CD4-positive, alpha-beta T cell treated with Interleukin-2 at 100 ng/mL for 4 hours (primary cell): ENCODE measurements around the gene EEPD1.
A peak's percentile ranks its signal among the peaks of the same experiment; 100 is the strongest.

ENCODE experiments used
- DNase-seq: peaks from one replicate; pipeline ENCODE4 v3.0.0-alpha.2; 2020; ENCODE audit warnings: low spot score

The EEPD1 gene

DNA sequence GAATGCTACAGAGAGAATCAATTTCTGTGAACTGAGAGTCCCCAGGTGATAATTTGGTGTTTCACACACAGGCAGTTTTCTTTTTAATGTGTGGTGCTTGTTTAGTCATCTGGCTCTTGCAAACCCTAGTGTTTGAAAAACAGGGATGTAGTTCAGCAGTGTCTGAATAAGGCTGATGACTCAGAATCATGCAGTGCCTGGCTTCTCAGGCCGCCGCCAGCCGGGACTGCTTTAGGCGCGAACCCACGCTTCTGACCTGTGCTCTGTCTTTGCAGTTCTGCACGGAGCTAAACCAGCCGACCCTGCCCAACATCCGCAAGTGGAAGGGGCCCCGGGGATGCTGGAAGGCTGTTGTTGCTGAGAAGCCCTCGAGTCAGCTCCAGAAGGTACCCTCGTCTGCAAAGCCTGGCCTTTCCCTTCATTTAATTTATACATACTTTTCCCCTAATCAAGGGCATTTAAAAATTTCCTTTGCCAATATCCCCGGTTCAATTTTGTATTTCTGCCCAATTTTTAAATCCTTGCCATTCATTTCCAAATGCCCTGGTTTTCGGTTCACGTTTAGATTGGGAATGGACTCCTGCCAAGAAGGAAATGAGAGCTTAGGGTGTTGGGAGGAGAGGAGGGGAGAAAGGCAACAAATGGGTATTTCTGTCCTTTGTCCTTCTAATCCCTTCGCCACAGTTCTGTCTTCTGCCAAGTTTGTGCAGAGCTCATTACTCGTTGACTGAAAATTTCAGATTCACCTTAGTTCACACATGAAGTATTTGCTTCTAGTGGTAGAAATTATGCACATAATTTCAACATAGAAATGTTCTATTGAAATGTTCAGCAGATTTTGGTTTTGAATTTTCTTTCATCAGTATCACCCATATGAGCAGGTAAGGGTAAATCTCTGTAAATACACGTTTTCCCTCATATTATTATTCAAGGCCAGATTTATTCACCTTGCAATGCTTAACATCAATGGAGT is 128.1 kb downstream of the EEPD1 start:
- peak; percentile 47 for DNase-seq

DNA sequence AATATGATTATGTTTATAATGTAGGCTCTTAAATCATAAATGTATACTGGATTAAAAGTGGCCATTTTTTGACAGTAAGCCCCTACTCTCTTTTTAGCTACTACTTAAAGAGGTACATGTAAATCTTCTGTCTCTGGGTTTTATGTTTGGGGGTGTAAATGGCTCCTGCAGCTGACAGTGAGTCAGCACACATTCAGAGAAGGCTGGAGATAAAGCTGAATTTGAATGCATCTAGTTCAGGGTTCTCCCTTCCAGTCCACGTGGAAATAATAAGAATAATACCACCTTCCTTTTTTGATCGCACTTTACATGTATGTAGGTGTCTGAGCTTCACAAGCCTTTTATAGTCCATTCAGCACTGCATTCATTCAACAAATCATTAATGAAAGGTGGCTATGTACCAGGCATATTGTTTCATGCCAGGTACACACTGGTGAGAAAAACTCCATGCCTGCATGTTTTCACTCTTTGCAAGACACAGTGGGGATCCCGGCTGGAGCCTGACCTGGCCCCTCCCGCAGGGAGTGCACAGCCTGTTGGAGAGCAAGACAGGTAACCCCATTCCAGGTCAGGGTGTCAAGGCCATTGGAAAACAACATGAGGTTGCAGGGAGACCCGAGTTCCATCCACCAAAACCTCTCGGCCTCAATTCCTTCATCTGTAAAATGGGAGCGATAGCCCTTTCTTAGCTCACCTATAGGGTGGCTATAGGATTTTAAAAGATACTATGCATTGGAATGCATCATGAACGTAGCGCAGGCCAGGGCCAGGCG is 129.1 kb downstream of the EEPD1 start:
- no peak for DNase-seq

DNA sequence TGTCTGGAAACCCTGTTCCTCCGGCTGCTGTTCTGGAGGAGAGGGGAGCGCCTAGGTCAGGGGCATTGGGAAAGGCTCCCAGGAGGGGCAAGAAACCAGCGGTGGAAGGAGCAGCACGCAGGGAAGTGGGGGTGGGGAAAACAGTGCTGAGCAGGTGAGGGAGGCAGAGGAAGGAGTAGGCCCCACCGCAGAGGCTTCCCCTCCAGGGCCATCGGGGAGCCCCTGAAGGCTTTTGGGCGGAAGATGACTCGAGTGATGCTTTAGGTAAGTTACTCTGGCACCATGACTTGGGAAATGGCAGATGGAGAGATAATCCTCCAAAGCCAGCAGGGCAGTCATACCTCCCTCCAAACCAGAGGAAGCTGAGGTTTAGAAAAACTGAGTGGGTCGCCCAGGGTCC is 130.1 kb downstream of the EEPD1 start:
- no peak for DNase-seq

DNA sequence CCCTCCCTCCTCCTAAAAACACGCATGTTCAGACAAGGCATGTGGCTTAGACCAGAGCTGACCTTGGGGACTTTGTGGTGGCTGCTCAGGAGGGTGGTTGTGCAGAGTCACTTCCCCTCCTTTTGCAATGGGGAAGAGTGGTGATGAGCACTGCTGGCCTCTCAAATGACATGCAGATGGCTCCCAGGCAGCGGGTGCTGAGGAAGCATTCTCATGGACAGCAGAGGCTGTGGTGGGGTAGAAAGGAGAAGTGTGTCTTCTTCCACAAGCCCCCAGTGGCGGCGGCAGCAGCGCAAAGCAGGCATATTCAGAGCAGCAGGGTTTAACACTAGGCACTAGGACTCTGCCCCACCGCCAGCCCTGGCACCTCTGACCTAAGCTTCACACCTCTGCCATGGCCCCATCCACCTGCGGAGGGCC is 130.7 kb downstream of the EEPD1 start:
- peak; percentile 28 for DNase-seq

DNA sequence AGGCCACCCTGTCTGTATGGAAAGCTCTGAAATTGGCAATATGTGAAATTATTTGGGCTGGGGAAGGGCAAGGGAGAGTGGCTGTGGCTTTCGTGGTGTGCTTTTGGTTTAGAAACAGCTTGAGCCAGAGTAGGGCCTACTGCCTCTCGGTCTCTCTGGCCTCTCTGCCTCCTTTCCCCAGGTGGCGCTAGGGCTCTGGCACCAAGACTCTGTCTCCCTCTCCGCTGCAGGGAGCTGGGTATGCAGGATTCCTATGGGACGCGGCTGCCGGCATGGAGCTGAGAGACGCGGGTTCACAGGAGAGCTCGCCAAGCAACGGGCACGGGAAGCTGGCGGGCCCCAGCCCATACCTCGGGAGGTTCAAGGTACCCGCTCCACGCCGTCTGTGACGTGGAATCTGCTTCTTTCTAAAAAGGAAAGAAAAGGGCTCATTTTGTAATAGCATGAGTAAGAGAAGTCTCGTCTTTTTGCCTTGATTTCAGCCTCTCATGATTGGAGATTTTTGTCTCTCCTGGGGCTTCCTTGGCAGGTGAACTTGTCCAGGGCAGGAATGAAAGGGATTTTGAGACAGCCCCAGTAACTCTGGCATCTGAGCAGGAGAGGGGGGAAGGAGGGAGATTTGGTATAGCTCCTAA is 131.5 kb downstream of the EEPD1 start:
- DNase-seq, result no peak

DNA sequence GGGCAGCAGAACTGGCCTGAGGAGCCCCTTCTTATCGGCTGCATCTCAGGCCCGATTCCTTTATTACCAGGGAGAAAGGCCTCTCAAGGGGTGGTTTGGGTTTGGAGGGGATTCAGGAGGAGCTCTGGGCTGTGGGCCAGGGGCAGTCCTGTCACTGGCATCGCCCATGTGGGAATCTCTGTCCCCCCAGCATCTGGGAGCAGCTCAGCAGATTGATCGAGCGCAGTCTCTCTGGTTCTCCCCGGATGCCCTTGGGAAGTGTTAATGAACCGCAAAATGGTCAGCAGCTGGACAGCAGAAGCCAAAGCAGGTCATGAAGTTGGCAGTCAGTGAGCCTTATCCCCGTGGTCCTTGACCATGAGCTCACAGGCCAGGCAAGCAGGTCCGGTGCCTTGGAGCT is 132.2 kb downstream of the EEPD1 start:
- no peak for DNase-seq

DNA sequence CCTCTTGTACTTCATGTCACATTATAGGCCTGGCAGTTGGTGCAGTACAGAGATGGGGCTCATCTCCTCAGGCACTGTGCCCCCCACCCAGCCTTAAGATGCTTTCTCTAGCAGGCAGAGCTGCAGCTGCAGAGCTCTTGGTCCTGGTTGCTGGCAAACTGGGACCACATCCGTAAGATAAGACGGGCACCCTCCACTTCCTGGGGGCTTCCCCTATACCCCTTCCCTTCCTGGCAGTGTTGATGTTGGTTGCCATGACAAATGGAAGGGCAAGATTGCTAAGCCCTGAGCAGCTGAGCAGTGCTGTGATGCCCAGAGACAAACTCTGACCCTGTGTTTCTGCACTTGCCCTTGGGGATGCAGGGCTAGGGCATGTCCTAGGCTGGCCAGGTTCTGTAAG is 133.2 kb downstream of the EEPD1 start:
- DNase-seq, result peak; percentile 84

DNA sequence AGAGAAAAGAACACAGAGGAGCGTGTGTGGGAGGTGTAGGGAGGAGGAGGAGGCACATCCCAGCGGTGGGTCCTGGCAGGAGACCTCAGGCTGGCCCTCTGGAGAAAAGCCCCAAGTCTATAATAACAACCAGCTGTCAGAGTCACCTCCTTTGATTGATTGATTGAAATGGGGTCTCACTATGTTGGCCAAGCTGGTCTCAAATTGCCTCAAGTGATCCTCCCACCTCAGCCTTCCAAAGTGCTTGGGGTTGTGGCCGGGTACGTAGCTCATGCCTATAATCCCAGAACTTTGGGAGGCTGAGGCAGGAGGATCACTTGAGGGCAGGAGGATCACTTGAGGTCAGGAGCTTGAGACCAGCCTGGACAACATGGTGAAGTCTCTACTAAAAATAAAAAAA is 133.6 kb downstream of the EEPD1 start:
- no peak for DNase-seq

DNA sequence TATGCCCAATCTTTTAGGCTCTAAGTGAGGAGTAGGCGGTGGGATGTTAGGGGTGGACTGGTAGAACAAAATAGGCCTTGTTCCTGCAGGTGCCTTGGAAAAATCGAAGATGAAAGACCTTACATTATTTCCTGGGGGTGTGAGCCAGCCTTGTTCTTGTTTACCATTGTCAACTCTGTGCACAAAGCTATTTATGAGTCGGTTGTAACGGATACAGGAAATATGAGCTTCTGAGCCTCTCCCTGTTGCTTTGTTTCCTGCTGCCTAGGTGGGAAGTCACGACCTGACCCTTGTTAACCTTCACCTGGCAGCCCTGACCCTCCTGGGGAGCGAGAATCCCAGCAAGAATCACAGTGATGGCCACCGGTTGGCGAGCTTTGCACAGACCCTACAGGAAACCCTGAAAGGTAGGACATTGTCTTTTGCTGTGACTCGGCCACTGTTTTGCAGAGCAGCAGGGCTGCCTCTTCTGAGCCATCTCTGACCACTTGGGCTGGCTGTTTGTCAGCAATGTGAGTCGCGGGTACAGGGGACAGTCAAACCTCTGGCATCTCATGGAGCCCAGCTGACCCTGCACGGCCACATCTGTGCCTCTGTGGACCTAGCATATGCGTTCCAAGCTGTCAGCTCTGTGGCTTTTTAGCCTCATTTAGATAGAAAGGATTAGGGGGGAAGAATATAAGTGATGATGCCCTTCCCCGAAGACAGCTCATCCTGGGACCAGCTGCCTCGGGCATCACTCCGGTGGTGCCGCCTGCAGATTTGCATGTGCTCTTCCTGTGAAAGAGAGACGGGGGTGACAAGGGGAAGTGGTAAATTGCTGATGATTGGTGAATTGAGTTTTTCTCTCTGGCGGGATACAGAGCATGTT is 134.6 kb downstream of the EEPD1 start:
- peak; percentile 63 for DNase-seq

DNA sequence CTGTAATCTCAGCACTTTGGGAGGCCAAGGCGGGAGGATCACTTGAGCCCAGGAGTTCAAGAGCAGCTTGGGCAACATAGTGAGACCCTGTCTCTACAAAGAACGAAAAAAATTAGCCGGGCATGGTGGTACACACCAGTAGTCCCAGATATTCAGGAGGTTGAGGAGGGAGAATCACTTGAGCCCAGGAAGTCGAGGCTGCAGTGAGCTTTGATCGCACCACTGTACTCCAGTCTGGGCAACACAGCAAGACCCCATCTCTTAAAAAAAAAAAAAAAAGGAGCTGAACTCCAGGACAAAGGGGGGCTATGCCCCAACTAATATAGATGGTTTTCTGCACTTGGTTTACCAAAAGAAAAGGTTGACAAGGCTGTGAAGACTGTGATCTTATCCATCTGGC is 135.4 kb downstream of the EEPD1 start:
- DNase-seq, result no peak

DNA sequence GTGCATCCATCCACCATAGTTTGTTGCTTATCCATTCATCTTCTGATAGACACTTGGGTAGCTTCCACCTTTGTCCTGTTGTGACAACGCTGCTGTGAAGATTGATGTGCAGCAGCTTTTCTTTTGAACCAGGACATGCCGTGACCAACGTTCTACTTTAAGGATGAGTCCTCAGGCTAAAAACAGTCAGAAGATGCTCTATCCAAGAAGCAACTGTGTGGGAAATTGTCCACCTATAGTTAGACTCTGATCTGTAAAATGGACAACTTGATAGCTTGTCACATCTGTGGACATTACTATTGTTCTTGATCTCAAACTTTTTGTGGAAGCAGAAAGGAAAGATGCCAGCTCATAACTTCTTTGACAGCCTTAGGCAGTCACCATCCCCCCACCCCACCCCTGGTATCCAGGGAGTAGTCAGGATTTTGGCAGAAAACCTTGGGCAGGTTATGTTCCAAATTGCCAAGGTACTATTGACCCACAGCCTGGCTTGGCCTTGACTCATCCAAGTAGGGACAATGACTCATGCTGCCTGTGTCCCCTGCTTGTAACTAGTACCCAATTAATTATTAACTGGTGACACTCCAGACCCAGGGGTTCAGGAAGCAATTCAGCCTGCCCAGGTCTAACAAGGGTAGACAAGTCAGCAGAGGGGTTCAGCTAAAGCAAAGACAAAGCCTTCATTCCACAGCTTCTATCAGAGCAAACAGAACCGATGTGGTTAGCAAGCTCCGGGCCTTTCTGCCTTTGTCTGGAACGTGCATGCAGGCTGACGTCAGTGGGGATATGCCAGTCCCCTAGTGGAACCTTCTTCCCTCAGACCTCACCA is 137.0 kb downstream of the EEPD1 start:
- DNase-seq, result no peak

DNA sequence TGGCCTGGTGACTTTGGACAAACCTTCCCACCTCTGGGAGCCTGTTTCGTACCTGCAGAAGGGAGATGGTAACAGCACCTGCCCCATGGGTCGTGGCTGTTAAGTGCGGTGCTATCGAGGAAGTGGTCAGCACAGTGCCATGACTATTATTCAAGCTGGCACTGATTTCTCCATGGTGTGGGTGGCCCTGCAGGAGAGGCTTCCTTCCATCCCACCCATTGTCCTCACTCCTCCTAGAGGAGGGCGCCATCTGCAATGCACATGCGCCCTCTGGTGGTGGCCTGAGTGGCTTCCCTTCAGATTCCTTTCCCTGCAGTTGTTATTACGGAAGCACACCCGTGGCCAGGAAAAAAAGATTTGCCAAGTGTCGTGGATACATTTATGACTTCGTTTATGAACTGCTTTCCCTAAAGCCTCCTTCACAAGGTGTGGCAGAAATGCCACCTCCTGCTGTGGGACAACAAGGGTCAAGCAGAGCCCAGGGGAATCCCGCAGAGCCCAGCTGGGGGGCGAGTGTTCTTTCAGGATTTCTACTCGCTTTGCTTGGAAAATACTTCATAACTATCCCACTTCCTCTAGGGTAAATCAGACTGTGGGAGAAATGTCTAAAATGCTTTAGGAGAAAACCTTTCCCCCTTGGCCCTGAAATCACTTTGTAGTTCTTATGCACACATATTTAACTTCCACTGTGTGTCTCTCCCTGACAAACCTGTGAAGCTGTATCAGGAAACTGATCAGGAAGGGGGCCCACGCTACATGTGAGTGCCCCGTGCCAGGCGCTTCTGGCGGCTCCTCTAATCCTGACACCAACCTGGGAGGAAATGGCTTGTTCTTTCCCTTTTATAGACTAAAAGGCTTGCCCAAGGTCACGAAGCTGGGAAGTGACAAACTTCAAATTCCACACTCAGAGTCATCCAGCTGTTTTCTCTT is 138.6 kb downstream of the EEPD1 start:
- peak; percentile 70 for DNase-seq

DNA sequence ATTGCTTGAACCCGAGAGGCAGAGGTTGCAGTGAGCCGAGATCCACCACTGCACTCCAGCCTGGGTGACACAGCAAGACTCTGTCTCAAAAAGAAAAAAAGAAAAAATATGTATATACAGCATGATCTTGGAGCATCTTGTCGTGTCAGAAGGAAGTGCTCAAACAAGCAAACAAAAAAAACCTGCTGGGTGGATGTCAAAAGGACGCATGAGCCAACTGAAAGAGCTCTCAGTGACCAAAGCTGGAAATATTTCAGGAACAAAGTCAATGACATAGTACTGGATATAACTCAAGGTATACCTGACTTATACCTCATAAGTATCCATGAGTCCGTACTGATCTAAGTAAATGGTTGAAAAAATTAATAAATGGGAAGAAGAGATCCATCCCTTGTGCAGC is 142.0 kb downstream of the EEPD1 start:
- no peak for DNase-seq

DNA sequence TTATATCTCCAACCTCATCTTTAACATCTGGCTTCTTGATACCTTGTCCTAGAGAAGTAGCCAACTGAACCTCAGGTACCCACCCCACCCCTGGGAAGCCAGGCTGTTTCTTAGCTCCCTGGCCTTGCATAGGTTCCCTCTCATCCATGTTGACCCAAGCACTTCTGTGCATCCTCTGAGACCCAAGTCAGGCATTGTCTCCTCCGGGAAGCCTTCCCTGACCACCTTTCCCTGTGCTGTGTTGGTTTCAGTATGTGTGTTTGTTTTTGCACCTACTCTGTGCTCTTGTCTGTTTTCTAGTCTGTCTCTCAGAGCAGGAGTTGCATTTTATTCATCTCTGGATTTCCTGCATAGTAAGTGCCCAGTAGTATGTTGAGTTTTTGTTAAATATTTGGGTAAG is 143.2 kb downstream of the EEPD1 start:
- no peak for DNase-seq

DNA sequence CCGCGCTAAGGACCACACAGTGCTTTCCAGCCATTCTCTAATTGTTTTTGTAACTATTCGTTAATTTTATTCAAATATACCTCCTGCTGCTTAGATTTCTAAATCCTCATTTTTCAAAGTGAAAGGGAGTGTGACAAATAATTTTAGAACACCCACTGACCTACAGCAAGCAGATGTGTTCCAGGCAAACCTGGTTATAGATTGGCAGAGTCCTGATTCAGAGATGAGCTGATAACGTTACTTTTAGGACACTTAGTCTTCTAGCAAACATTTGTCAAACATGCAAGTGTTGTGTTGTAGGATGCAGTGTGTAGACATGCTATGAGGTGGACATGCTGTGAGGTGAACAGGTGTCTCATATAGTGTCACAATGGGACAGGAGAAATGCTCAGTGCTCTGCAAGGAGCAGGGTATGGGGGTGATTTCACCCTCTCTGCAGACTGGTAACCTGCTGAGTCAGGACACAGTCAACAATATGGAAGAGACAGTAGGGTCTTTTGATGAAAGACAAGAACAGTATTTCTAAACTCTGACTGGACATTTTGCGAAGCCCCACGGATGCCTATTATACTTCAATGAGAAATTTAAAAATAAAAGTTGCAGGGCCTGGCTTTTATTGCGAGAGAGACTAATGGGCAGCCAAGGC is 144.4 kb downstream of the EEPD1 start:
- no peak for DNase-seq

DNA sequence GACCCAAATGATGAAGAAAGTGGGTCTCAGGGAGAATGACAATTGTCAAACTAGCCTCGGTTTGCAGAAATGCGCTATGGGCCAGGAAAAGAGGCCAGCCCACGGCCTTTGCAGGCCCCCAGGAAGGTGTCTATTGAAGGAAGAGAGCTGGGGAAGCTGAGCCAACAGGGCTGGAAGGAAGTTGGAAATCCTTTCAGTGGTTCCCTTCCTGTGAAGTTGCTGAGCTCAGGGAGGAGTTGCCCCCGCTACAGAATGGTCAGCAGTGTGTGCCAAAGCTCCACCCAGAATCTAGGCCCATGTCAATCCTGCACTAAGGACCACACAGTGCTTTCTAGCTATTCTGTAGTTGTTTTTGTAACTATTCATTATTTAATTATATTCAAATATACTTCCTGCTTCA is 145.1 kb downstream of the EEPD1 start:
- no peak for DNase-seq

DNA sequence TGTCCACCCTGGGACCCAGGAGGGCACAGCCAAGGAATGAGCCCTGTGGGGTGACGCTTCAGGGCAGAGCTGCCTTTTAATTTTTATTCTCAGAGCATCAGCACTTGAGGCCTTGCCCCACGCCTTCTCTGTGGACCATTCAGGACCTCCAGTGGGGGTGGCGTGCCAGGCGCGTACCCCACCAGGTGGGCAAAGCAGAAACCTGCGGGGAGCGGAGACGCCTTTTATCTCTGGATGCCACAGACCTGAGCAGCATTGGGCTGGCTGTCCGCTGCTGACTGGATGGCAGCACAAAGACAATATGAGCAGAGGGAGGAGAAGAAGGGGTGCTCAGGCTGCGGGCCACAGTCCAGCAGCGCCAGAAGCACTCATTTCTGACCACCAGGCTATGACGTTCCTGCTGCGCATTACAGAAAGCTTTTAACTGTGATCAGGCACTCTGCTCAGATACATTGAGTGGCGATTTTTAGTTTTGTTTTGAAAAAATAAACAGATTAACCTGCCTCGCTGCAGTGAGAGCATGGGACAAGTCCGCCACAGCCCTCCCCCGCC is 146.2 kb downstream of the EEPD1 start:
- DNase-seq, result no peak

DNA sequence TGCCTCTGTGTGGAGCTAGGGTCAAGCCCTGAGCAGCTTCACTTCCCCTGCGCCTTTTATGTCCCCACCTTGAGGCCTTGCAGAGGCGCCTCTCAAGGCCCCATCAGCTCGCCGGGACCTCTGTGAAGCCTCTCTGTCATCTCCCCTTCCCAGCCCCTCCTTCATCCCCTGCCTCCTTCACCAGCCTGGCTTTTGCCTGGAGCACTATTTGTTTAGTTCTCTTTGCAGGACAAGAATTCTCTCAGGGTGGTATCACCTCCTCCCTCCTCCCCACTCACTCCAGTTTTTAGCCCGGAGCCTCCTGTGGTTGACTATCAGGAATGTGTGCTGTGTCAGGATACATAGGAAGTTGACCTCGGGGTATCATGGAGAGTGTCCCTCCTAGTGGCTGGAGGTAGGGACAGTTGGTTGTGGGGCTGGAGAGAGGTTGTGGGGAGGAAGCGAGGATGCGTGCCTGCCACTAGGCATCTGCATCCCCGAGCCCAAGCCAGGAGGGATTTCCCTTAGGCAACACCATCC is 146.8 kb downstream of the EEPD1 start:
- no peak for DNase-seq
